ENCODE measurements around the gene MAP3K2. TPM values are rescaled to one million over a fixed set of nuclear protein-coding genes. Genes with fewer than 3 reads are reported as not detected.

The MAP3K2 gene
- polyA plus RNA-seq, 3 donors = 24.7 to 30.9 (median 29.4) TPM

GRCh38 chr2:127308586-127309138, 79.1 kb downstream of the MAP3K2 start:
- no peak for DNase-seq

GRCh38 chr2:127305990-127306585, 81.7 kb downstream of the MAP3K2 start:
- no peak for DNase-seq

GRCh38 chr2:127302168-127302567, 85.6 kb downstream of the MAP3K2 start:
- DNase-seq = no peak

- peak; percentile 89 for DNase-seq
Measured at GRCh38 chr2:127293748-127294562, 93.8 kb downstream of the MAP3K2 start, which contains the start of gene ERCC3. TSS of gene ERCC3 (minus strand) at chr2:127294144. CDS start at chr2:127294081, 63 bp downstream.

- no peak for DNase-seq
Measured at GRCh38 chr2:127293386-127293747, 94.4 kb downstream of the MAP3K2 start.

- DNase-seq = no peak
Measured at GRCh38 chr2:127288274-127288673, 99.5 kb downstream of the MAP3K2 start.

GRCh38 chr2:127283275-127283674, 104.5 kb downstream of the MAP3K2 start:
- no peak for DNase-seq

- DNase-seq = no peak
Measured at GRCh38 chr2:127280693-127281092, 107.1 kb downstream of the MAP3K2 start.

GRCh38 chr2:127279781-127280180, 108.0 kb downstream of the MAP3K2 start:
- DNase-seq = no peak

- no peak for DNase-seq
Measured at GRCh38 chr2:127278959-127279358, 108.8 kb downstream of the MAP3K2 start.

- no peak for DNase-seq
Measured at GRCh38 chr2:127277028-127277427, 110.7 kb downstream of the MAP3K2 start.

- DNase-seq = no peak
Measured at GRCh38 chr2:127275789-127276188, 112.0 kb downstream of the MAP3K2 start.

GRCh38 chr2:127275356-127275755, 112.4 kb downstream of the MAP3K2 start:
- no peak for DNase-seq

- DNase-seq = no peak
Measured at GRCh38 chr2:127270663-127271062, 117.1 kb downstream of the MAP3K2 start.

- no peak for DNase-seq
Measured at GRCh38 chr2:127261804-127262406, 125.9 kb downstream of the MAP3K2 start.

- no peak for DNase-seq
Measured at GRCh38 chr2:127259355-127259754, 128.4 kb downstream of the MAP3K2 start.

GRCh38 chr2:127256866-127257265, 130.9 kb downstream of the MAP3K2 start:
- no peak for DNase-seq

GRCh38 chr2:127256381-127256780, 131.4 kb downstream of the MAP3K2 start:
- no peak for DNase-seq

- no peak for DNase-seq
Measured at GRCh38 chr2:127255721-127256120, 132.1 kb downstream of the MAP3K2 start.

GRCh38 chr2:127255146-127255545, 132.6 kb downstream of the MAP3K2 start:
- DNase-seq = no peak

- no peak for DNase-seq
Measured at GRCh38 chr2:127254386-127254981, 133.3 kb downstream of the MAP3K2 start.

All from renal pelvis (tissue), 4 donors.